GM18499 (cell line): ENCODE results near the gene SATB1.

Experiments used
- ATAC-seq: cut with Tn5 transposase; IDR thresholded peaks from one replicate; pipeline ENCODE4 v1.9.1; 2021; ENCODE audit warnings: moderate number of reproducible peaks; ENCODE audit not compliant: insufficient read depth, unreplicated experiment

Gene SATB1

GRCh38 chr3:18403061-18403460 lies 22.1 kb downstream of the SATB1 start:
- no peak for ATAC-seq

- ATAC-seq: no peak
Measured at GRCh38 chr3:18402239-18402799, 22.8 kb downstream of the SATB1 start.

GRCh38 chr3:18401300-18401961 lies 23.7 kb downstream of the SATB1 start:
- ATAC-seq: no peak

GRCh38 chr3:18398448-18398847 lies 26.7 kb downstream of the SATB1 start:
- ATAC-seq: no peak

GRCh38 chr3:18396428-18396827 lies 28.7 kb downstream of the SATB1 start:
- ATAC-seq: no peak

- ATAC-seq: no peak
Measured at GRCh38 chr3:18394384-18394995, 30.6 kb downstream of the SATB1 start.

- no peak for ATAC-seq
Measured at GRCh38 chr3:18393906-18394305, 31.2 kb downstream of the SATB1 start.

GRCh38 chr3:18390024-18390660 lies 35.0 kb downstream of the SATB1 start:
- ATAC-seq: no peak

- no peak for ATAC-seq
Measured at GRCh38 chr3:18389108-18389733, 35.9 kb downstream of the SATB1 start.

GRCh38 chr3:18386274-18386890 lies 38.8 kb downstream of the SATB1 start:
- ATAC-seq: no peak

GRCh38 chr3:18385706-18386105 lies 39.4 kb downstream of the SATB1 start:
- no peak for ATAC-seq

- ATAC-seq: no peak
Measured at GRCh38 chr3:18382760-18383369, 42.3 kb downstream of the SATB1 start.

- ATAC-seq: no peak
Measured at GRCh38 chr3:18379647-18380046, 45.5 kb downstream of the SATB1 start.

GRCh38 chr3:18378218-18378617 lies 46.9 kb downstream of the SATB1 start:
- no peak for ATAC-seq

GRCh38 chr3:18376682-18377081 lies 48.5 kb downstream of the SATB1 start:
- ATAC-seq: no peak

- no peak for ATAC-seq
Measured at GRCh38 chr3:18372786-18373405, 52.2 kb downstream of the SATB1 start.

GRCh38 chr3:18370672-18371071 lies 54.5 kb downstream of the SATB1 start:
- no peak for ATAC-seq

- no peak for ATAC-seq
Measured at GRCh38 chr3:18369551-18370185, 55.5 kb downstream of the SATB1 start.

- no peak for ATAC-seq
Measured at GRCh38 chr3:18366258-18366657, 58.9 kb downstream of the SATB1 start.
